T-helper 22 cell (primary cell): Measurements from ENCODE around the gene MAST2.
"Not testable (repeated sequence)": the region's sequence is repeated elsewhere in the genome, so short reads cannot be mapped to it uniquely, and the experiment has no call there.

Source experiments
- DNase-seq: peaks from one replicate; pipeline ENCODE4 v3.0.0-alpha.2; 2020; ENCODE audit warnings: low read depth

The MAST2 gene

GRCh38 chr1:45814776-45815175 is 11.4 kb downstream of the MAST2 start:
- DNase-seq, result no peak

GRCh38 chr1:45815667-45816458 is 12.5 kb downstream of the MAST2 start:
- DNase-seq, result no peak

- DNase-seq, result no peak
These were observed 16.8 kb downstream of the MAST2 start for GRCh38 chr1:45820173-45820572.

- no peak for DNase-seq
These were observed 17.4 kb downstream of the MAST2 start for GRCh38 chr1:45820788-45821187.

GRCh38 chr1:45822644-45823043 is 19.2 kb downstream of the MAST2 start:
- no peak for DNase-seq

GRCh38 chr1:45824607-45825006 is 21.2 kb downstream of the MAST2 start:
- DNase-seq, result no peak

GRCh38 chr1:45827256-45827655 is 23.8 kb downstream of the MAST2 start:
- DNase-seq, result no peak

GRCh38 chr1:45828841-45829240 is 25.4 kb downstream of the MAST2 start:
- no peak for DNase-seq

- DNase-seq, result no peak
These were observed 29.9 kb downstream of the MAST2 start for GRCh38 chr1:45833361-45833760.

- DNase-seq, result no peak
These were observed 31.3 kb downstream of the MAST2 start for GRCh38 chr1:45834689-45835088.

GRCh38 chr1:45836451-45836850 is 33.0 kb downstream of the MAST2 start:
- DNase-seq, result no peak

- not testable (repeated sequence) for DNase-seq
These were observed 33.4 kb downstream of the MAST2 start for GRCh38 chr1:45836861-45837260.

GRCh38 chr1:45838322-45838721 is 34.9 kb downstream of the MAST2 start:
- not testable (repeated sequence) for DNase-seq

- DNase-seq, result no peak
These were observed 37.3 kb downstream of the MAST2 start for GRCh38 chr1:45840704-45841103.

- no peak for DNase-seq
These were observed 39.4 kb downstream of the MAST2 start for GRCh38 chr1:45842786-45843185.

- DNase-seq, result no peak
These were observed 40.1 kb downstream of the MAST2 start for GRCh38 chr1:45843474-45843905.

- not testable (repeated sequence) for DNase-seq
These were observed 40.6 kb downstream of the MAST2 start for GRCh38 chr1:45844000-45844399.

GRCh38 chr1:45846931-45847330 is 43.5 kb downstream of the MAST2 start:
- no peak for DNase-seq

- no peak for DNase-seq
These were observed 44.7 kb downstream of the MAST2 start for GRCh38 chr1:45848097-45848496.

GRCh38 chr1:45848714-45849113 is 45.3 kb downstream of the MAST2 start:
- DNase-seq, result no peak

GRCh38 chr1:45850017-45850416 is 46.6 kb downstream of the MAST2 start:
- no peak for DNase-seq

GRCh38 chr1:45854724-45855123 is 51.3 kb downstream of the MAST2 start:
- no peak for DNase-seq

- no peak for DNase-seq
These were observed 53.8 kb downstream of the MAST2 start for GRCh38 chr1:45857101-45857700.
